ENCODE results near the gene PCBP2. TPM values are rescaled to one million over a fixed set of nuclear protein-coding genes. Genes with fewer than 3 reads are reported as not detected.

Gene PCBP2
- total RNA-seq, 3 donors from 2014 or later = 512 to 722 (median 529) TPM

DNA sequence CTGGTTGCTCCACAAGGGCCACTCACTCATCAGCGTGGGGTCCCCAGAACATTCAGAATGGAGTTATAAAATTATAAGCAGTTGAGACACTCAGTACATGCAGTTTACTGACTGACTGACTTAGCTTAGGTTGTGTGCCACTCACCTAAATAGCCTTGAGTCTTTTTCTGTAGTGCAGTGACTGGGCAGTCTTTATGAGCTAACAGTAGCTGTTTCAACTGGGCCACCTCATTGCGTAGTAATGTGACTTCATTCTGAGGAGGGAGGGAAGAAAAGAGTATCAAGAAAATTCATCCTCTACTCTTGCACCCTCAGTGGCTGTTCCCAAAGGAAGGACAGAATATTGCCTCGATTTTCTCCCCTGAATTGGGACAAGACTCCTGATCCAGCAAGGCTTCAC, 71.2 kb downstream of the PCBP2 start:
- Histone ChIP-seq H3K36me3 (no peaks in the 10 kb centered on the region), H3K27me3 (no peaks in the 10 kb centered on the region), H3K4me3 (no peak overlapping the region), H3K9me3 (no peaks in the 10 kb centered on the region), H3K4me1 (no peaks in the 10 kb centered on the region), H3K27ac (no peak overlapping the region)
- no peak for DNase-seq (ENCODE audit: low spot score in 2 of 2)
- TF ChIP-seq, protein P1, sequence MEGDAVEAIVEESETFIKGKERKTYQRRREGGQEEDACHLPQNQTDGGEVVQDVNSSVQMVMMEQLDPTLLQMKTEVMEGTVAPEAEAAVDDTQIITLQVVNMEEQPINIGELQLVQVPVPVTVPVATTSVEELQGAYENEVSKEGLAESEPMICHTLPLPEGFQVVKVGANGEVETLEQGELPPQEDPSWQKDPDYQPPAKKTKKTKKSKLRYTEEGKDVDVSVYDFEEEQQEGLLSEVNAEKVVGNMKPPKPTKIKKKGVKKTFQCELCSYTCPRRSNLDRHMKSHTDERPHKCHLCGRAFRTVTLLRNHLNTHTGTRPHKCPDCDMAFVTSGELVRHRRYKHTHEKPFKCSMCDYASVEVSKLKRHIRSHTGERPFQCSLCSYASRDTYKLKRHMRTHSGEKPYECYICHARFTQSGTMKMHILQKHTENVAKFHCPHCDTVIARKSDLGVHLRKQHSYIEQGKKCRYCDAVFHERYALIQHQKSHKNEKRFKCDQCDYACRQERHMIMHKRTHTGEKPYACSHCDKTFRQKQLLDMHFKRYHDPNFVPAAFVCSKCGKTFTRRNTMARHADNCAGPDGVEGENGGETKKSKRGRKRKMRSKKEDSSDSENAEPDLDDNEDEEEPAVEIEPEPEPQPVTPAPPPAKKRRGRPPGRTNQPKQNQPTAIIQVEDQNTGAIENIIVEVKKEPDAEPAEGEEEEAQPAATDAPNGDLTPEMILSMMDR (IDR thresholded peaks at IDR 0.05) = no peak
- TF ChIP-seq POLR2AphosphoS5 (IDR thresholded peaks at IDR 0.05) (no peak), POLR2A (IDR thresholded peaks at IDR 0.05) (no peak)
- intact Hi-C loops (cut with DNase I; ENCODE audit: low total_unique reads) = no loop called here

DNA sequence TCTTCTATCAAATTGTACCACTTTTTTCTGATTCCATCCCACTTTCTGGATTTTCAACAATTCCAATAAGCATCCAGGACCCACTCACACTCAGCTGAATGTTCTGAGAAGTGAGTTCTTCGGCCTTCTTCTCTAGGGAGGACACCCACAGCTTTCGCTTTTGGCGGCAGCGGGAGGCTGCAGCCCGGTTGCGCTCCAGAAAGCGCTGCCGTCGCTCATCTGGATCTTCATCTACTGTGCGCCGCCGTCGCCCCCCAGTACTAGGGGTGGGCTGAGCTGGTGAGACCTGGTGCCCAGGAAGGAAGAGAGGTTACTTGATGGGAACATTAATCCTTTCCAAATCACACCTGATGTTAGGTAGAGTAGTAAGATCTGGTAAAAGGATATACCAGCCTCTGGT, 72.6 kb downstream of the PCBP2 start:
- intact Hi-C loops (cut with DNase I; ENCODE audit: low total_unique reads) = no loop called here
- Histone ChIP-seq H3K4me1 (no peaks in the 10 kb centered on the region), H3K36me3 (no peaks in the 10 kb centered on the region), H3K27ac (no peak overlapping the region), H3K9me3 (no peaks in the 10 kb centered on the region), H3K27me3 (no peaks in the 10 kb centered on the region), H3K4me3 (no peak overlapping the region)
- TF ChIP-seq POLR2A (IDR thresholded peaks at IDR 0.05) (no peak), POLR2AphosphoS5 (IDR thresholded peaks at IDR 0.05) (no peak)
- TF ChIP-seq, protein P1 (IDR thresholded peaks at IDR 0.05) = no peak
- no peak for DNase-seq (ENCODE audit: low spot score in 2 of 2)

DNA sequence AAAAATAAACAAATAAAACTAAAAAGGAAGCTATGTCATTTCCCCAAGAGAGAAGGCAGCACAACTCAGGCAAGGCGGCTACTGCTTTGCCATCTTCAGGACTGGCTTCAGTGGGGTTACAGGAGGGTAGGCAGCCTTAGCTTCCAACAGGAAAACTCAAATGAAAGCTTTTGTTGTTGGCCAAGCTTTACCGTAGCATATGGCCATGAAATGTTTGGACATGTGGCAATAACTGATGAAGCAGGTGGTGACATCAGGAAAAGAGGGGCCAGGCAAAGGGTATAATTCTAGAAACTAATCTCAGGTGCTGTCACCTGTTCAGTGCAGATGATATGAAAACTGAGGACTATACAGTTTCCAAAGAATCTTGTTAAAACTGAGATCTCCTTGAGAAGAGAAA, 78.2 kb downstream of the PCBP2 start:
- no peak for DNase-seq (ENCODE audit: low spot score in 2 of 2)
- Histone ChIP-seq H3K36me3 (no peaks in the 10 kb centered on the region), H3K27ac (no peak overlapping the region), H3K4me3 (no peak overlapping the region), H3K9me3 (no peaks in the 10 kb centered on the region), H3K27me3 (no peaks in the 10 kb centered on the region), H3K4me1 (no peaks in the 10 kb centered on the region)
- TF ChIP-seq, protein P1 (IDR thresholded peaks at IDR 0.05) = no peak
- TF ChIP-seq POLR2A (IDR thresholded peaks at IDR 0.05) (no peak), POLR2AphosphoS5 (IDR thresholded peaks at IDR 0.05) (no peak)
- intact Hi-C loops (cut with DNase I; ENCODE audit: low total_unique reads) = no loop called here

Other genes with a start within 250 kb of the PCBP2 start
- gene ITGB7, start 244.9 kb upstream of the PCBP2 start, total RNA-seq = 1 to 10 TPM; 1.1 to 2.9 (median 2.9) TPM
- 10 to 100 TPM; 12.2 to 39.8 (median 23.3) TPM for gene RARG, start 219.9 kb upstream of the PCBP2 start, total RNA-seq
- 1 to 10 TPM in 2 of 3 donors, under 1 TPM in 1; 0.33 to 1.3 (median 1.2) TPM for gene ESPL1, start 183.8 kb upstream of the PCBP2 start, total RNA-seq
- gene PFDN5, start 156.6 kb upstream of the PCBP2 start, total RNA-seq = 1,000 to 10,000 TPM in 1 of 3 donors, 100 to 1,000 TPM in 2; 764 to 1,048 (median 840) TPM
- gene MYG1, start 152.4 kb upstream of the PCBP2 start, total RNA-seq = 10 to 100 TPM; 35.7 to 63.8 (median 39.1) TPM
- gene AAAS, start 130.5 kb upstream of the PCBP2 start, total RNA-seq = 10 to 100 TPM; 46.2 to 63.7 (median 51.0) TPM
- not detected for gene SP7, start 115.7 kb upstream of the PCBP2 start, total RNA-seq
- gene SP1, start 71.9 kb upstream of the PCBP2 start, total RNA-seq = 100 to 1,000 TPM in 1 of 3 donors, 10 to 100 TPM in 2; 84.6 to 111 (median 91.4) TPM
- under 1 TPM in 1 of 3 donors, not detected in 2; 0.15 TPM for gene AMHR2, start 28.2 kb upstream of the PCBP2 start, total RNA-seq
- gene PRR13, start 10.4 kb upstream of the PCBP2 start, total RNA-seq = 10 to 100 TPM; 57.1 to 65.1 (median 61.0) TPM
- 10 to 100 TPM; 16.4 to 28.8 (median 24.6) TPM for gene MAP3K12, start 47.4 kb downstream of the PCBP2 start, total RNA-seq
- 10 to 100 TPM; 24.8 to 45.1 (median 37.0) TPM for gene TARBP2, start 49.2 kb downstream of the PCBP2 start, total RNA-seq
- under 1 TPM in 1 of 3 donors, not detected in 2; 0.98 TPM for gene NPFF, start 55.4 kb downstream of the PCBP2 start, total RNA-seq
- gene ATF7, start 174.3 kb downstream of the PCBP2 start, total RNA-seq = 10 to 100 TPM; 31.4 to 34.1 (median 33.4) TPM
- 100 to 1,000 TPM; 286 to 394 (median 306) TPM for gene ATP5MC2, start 224.0 kb downstream of the PCBP2 start, total RNA-seq